Lower leg skin (tissue), 3 donors: ENCODE measurements around the gene CYBA.
"Not testable (repeated sequence)": the region's sequence is repeated elsewhere in the genome, so short reads cannot be mapped to it uniquely, and the experiment has no call there.

Source experiments
- POLR2A ChIP-seq, 2 donors: fragments of 450-650 bp; IDR thresholded peaks; one replicate each; pipeline ENCODE4 v1.6.1; 2016 to 2017; ENCODE audit warnings: antibody characterized with exemption in 2 of 2, mild to moderate bottlenecking in 1 of 2, moderate library complexity in 1 of 2
- TF ChIP-seq, protein P1 (sequence below), 3 donors: fragments of 450-650 bp; IDR thresholded peaks; one replicate each; pipeline ENCODE4 v1.5.1; 2016; ENCODE audit warnings: antibody characterized with exemption in 3 of 3, mild to moderate bottlenecking in 3 of 3, moderate library complexity in 2 of 3

DNA sequence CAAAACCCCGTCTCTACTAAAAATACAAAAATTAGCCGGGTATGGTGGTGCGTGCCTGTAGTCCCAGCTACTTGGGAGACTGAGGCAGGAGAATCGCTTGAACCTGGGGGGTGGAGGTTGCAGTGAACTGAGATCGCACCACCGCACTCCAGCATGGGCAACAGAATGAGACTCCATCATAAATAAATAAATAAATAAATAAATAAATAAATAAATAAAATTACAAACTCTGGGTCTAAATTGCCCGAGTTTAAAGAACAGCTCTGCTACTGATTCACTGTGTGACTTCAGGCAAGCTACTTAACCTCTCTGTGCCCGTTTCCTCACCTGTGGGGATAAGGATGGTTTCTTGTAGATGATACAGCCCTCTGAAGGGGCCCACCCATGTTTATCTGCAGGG lies 18.6 kb upstream of the CYBA start:
- TF ChIP-seq, protein P1, sequence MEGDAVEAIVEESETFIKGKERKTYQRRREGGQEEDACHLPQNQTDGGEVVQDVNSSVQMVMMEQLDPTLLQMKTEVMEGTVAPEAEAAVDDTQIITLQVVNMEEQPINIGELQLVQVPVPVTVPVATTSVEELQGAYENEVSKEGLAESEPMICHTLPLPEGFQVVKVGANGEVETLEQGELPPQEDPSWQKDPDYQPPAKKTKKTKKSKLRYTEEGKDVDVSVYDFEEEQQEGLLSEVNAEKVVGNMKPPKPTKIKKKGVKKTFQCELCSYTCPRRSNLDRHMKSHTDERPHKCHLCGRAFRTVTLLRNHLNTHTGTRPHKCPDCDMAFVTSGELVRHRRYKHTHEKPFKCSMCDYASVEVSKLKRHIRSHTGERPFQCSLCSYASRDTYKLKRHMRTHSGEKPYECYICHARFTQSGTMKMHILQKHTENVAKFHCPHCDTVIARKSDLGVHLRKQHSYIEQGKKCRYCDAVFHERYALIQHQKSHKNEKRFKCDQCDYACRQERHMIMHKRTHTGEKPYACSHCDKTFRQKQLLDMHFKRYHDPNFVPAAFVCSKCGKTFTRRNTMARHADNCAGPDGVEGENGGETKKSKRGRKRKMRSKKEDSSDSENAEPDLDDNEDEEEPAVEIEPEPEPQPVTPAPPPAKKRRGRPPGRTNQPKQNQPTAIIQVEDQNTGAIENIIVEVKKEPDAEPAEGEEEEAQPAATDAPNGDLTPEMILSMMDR (IDR thresholded peaks at IDR 0.05), result not testable (repeated sequence)
- TF ChIP-seq POLR2A (IDR thresholded peaks at IDR 0.05), result not testable (repeated sequence)
